Activated T-cell treated with anti-CD3 and anti-CD28 coated beads for 4 hours (primary cell): ENCODE results near the gene REXO4.
"Not testable (repeated sequence)": the region's sequence is repeated elsewhere in the genome, so short reads cannot be mapped to it uniquely, and the experiment has no call there.

Source experiments
- DNase-seq: peaks from one replicate; pipeline ENCODE4 v3.0.0-alpha.2; 2020

The REXO4 gene

GRCh38 chr9:133417541-133418461, at the start of gene REXO4:
Gene REXO4, minus strand, starts transcription at chr9:133418010. Its CDS starts 166 bp downstream, at chr9:133417844.
- peak; percentile 74 for DNase-seq

- no peak for DNase-seq
These were observed 49.3 kb upstream of the REXO4 start for GRCh38 chr9:133467101-133467500.

GRCh38 chr9:133465984-133466383, 48.2 kb upstream of the REXO4 start:
- no peak for DNase-seq

GRCh38 chr9:133464638-133465037, 46.8 kb upstream of the REXO4 start:
- DNase-seq: no peak

- DNase-seq: no peak
These were observed 46.2 kb upstream of the REXO4 start for GRCh38 chr9:133463864-133464615.

GRCh38 chr9:133463234-133463863, 45.5 kb upstream of the REXO4 start:
- no peak for DNase-seq

GRCh38 chr9:133461975-133462374, 44.2 kb upstream of the REXO4 start:
- DNase-seq: no peak

GRCh38 chr9:133460405-133461175, 42.8 kb upstream of the REXO4 start:
- no peak for DNase-seq

GRCh38 chr9:133459476-133460404, 41.9 kb upstream of the REXO4 start, which contains the start of gene CACFD1:
Gene CACFD1, plus strand, starts transcription at chr9:133459978. Its CDS starts 89 bp downstream, at chr9:133460067.
- DNase-seq: peak; percentile 90

GRCh38 chr9:133458643-133459312, 41.0 kb upstream of the REXO4 start:
- no peak for DNase-seq

GRCh38 chr9:133457748-133458147, 39.9 kb upstream of the REXO4 start:
- no peak for DNase-seq

GRCh38 chr9:133457233-133457632, 39.4 kb upstream of the REXO4 start:
- no peak for DNase-seq

- no peak for DNase-seq
These were observed 38.6 kb upstream of the REXO4 start for GRCh38 chr9:133456409-133456808.

GRCh38 chr9:133455936-133456335, 38.1 kb upstream of the REXO4 start:
- no peak for DNase-seq

GRCh38 chr9:133454943-133455673, 37.3 kb upstream of the REXO4 start:
- DNase-seq: no peak

GRCh38 chr9:133454325-133454724, 36.5 kb upstream of the REXO4 start:
- DNase-seq: no peak

GRCh38 chr9:133453651-133454050, 35.8 kb upstream of the REXO4 start:
- DNase-seq: no peak

GRCh38 chr9:133452562-133452961, 34.8 kb upstream of the REXO4 start:
- no peak for DNase-seq

GRCh38 chr9:133451865-133452264, 34.1 kb upstream of the REXO4 start:
- not testable (repeated sequence) for DNase-seq

- no peak for DNase-seq
These were observed 31.9 kb upstream of the REXO4 start for GRCh38 chr9:133449760-133450159.
